Measurements from ENCODE around the gene PPM1L.

GRCh38 chr3:160935413-160936095 is 179.5 kb downstream of the PPM1L start:
- TF ChIP-seq SNAI2 (CRISPR knock-in tag; IDR thresholded peaks at IDR 0.05) (no peak), ARNTL (CRISPR knock-in tag; IDR thresholded peaks at IDR 0.05; ENCODE audit: borderline replicate concordance, low read depth) (no peak), ZFP3 (CRISPR knock-in tag; IDR thresholded peaks at IDR 0.05) (no peak)

Data from SK-N-SH treated with all-trans-retinoic acid at 6 μM for 48 hours (cell line).